Chondrocyte (in vitro differentiated cells): ENCODE measurements around the gene ARHGEF4. TPM values are rescaled to one million over a fixed set of nuclear protein-coding genes. Genes with fewer than 3 reads are reported as not detected.

Source experiments
- DNase-seq: peaks from one replicate; pipeline ENCODE4 v3.0.0; 2021; ENCODE audit warnings: mixed read lengths, low spot score
- H3K27ac Mint-ChIP-seq: one replicate; pipeline ENCODE4 v1.8.0; 2021; ENCODE audit warnings: mild to moderate bottlenecking, moderate library complexity, mixed read lengths; ENCODE audit not compliant: unreplicated experiment
- H3K27me3 Mint-ChIP-seq: 2 replicates; pipeline ENCODE4 v1.8.0; 2021; ENCODE audit warnings: low read depth, mixed read lengths
- H3K36me3 Mint-ChIP-seq: 2 replicates; pipeline ENCODE4 v1.8.0; 2021; ENCODE audit warnings: low read depth, mixed read lengths
- H3K4me1 Mint-ChIP-seq: 2 replicates; pipeline ENCODE4 v1.8.0; 2021; ENCODE audit warnings: low read depth, mild to moderate bottlenecking, mixed read lengths
- H3K4me3 Mint-ChIP-seq: one replicate; pipeline ENCODE4 v1.8.0; 2021; ENCODE audit warnings: mild to moderate bottlenecking, moderate library complexity, mixed read lengths; ENCODE audit not compliant: unreplicated experiment
- H3K9me3 Mint-ChIP-seq: 2 replicates; pipeline ENCODE4 v1.8.0; 2021; ENCODE audit warnings: low read depth, mixed read lengths
- total RNA-seq: library from RNA; stranded (reverse); gene quantifications from 3 replicates; pipeline ENCODE4 v1.2.1, GENCODE V29; 2021
- TF ChIP-seq, protein P1 (sequence below): fragments of 200-600 bp; sonication (generic); IDR thresholded peaks from 2 replicates; pipeline ENCODE4 v1.5.0; 2021; ENCODE audit warnings: antibody characterized with exemption, mild to moderate bottlenecking, moderate library complexity

ARHGEF4 gene
- total RNA-seq, 1 donor from 2014 or later = 12.3 TPM

DNA sequence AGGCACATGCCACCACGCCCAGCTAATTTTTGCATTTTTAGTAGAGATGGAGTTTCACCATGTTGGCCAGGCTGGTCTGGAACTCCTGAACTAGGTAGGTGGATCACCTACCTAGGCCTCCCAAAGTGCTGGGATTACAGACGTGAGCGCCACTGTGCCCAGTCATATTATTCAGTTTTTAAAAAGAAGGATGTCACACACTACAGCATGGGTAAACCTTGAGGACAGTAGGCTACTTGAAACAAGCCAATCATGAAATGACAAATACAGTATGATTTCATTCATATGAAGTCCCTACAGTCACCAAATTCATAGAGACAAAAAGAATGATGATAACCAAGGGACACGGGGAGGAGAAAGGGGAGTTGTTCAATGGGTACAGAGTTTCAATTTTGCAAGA lies 31.1 kb upstream of the ARHGEF4 start:
- Mint-ChIP-seq H3K27ac (no peak overlapping the region), H3K4me3 (no peak overlapping the region), H3K4me1 (no peaks in the 10 kb centered on the region), H3K27me3 (peaks cover 20% of the 10 kb centered on the region), H3K9me3 (peaks cover 8% of the 10 kb centered on the region), H3K36me3 (peaks cover 2% of the 10 kb centered on the region)
- DNase-seq = no peak
- TF ChIP-seq, protein P1, sequence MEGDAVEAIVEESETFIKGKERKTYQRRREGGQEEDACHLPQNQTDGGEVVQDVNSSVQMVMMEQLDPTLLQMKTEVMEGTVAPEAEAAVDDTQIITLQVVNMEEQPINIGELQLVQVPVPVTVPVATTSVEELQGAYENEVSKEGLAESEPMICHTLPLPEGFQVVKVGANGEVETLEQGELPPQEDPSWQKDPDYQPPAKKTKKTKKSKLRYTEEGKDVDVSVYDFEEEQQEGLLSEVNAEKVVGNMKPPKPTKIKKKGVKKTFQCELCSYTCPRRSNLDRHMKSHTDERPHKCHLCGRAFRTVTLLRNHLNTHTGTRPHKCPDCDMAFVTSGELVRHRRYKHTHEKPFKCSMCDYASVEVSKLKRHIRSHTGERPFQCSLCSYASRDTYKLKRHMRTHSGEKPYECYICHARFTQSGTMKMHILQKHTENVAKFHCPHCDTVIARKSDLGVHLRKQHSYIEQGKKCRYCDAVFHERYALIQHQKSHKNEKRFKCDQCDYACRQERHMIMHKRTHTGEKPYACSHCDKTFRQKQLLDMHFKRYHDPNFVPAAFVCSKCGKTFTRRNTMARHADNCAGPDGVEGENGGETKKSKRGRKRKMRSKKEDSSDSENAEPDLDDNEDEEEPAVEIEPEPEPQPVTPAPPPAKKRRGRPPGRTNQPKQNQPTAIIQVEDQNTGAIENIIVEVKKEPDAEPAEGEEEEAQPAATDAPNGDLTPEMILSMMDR = no peak

DNA sequence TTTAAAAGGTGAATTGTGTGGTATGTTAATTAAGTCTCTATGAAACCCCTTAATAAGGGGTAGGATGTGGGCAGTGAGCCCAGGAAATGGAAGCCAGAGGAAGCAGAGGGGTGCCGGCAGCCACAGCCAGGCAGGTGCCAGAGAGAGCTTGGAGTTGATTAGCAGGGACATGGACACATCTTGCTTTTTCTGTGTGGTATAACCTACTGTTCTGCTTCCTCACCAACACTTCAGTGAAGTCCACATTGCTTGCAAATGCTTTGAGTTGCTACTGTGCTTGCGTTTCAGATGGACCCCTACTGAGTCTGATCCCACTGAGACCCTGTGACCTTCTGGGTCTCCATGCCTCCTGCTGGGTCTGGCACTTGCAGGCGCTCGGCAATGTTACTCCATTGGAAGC lies 30.3 kb upstream of the ARHGEF4 start:
- H3K27me3 Mint-ChIP-seq = peaks cover 26% of the 10 kb centered on the region
- peaks cover 8% of the 10 kb centered on the region for H3K9me3 Mint-ChIP-seq
- no peak overlapping the region for H3K27ac Mint-ChIP-seq
- no peak overlapping the region for H3K4me3 Mint-ChIP-seq
- DNase-seq = no peak
- no peaks in the 10 kb centered on the region for H3K4me1 Mint-ChIP-seq
- TF ChIP-seq, protein P1 = no peak
- peaks cover 2% of the 10 kb centered on the region for H3K36me3 Mint-ChIP-seq

DNA sequence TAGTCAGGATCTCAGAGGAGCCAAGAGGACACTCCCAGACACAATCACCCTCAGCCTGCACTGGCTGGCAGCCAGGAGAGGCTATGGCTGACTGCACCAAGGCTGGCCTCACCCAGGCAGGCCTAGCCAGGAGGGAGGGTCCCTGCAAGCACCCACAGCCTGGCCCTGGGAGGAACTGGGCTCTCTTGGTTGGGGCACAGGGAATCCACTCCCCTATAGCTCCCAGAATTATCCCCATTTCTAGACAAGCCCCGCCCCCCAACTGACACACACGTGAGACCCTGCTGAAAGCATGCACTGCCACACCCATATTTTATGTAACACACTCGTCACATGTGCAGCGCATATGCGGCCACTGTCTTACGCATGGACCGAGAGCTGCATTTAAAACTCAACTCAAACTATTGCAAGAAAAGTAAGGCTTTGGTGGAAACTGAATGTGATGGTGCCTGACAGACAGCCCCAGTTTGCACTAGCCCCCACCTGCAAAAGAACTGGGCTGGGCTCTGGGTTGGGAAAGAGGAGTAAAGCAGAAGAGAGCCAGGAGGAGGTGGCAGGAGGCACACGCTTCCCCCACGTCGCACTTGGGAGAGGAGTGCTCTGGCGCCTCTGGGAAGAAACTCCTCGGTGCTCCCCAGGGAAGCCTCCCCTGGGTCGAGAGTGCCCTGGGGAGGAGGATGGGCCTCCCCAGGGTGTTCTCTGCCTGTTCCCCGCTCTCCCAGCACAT lies 28.9 kb upstream of the ARHGEF4 start:
- no peak overlapping the region for H3K27ac Mint-ChIP-seq
- H3K9me3 Mint-ChIP-seq = peaks cover 8% of the 10 kb centered on the region
- H3K4me3 Mint-ChIP-seq = no peak overlapping the region
- TF ChIP-seq, protein P1 = no peak
- H3K36me3 Mint-ChIP-seq = peaks cover 2% of the 10 kb centered on the region
- H3K4me1 Mint-ChIP-seq = no peaks in the 10 kb centered on the region
- peak; percentile 53 for DNase-seq
- H3K27me3 Mint-ChIP-seq = peaks cover 35% of the 10 kb centered on the region

DNA sequence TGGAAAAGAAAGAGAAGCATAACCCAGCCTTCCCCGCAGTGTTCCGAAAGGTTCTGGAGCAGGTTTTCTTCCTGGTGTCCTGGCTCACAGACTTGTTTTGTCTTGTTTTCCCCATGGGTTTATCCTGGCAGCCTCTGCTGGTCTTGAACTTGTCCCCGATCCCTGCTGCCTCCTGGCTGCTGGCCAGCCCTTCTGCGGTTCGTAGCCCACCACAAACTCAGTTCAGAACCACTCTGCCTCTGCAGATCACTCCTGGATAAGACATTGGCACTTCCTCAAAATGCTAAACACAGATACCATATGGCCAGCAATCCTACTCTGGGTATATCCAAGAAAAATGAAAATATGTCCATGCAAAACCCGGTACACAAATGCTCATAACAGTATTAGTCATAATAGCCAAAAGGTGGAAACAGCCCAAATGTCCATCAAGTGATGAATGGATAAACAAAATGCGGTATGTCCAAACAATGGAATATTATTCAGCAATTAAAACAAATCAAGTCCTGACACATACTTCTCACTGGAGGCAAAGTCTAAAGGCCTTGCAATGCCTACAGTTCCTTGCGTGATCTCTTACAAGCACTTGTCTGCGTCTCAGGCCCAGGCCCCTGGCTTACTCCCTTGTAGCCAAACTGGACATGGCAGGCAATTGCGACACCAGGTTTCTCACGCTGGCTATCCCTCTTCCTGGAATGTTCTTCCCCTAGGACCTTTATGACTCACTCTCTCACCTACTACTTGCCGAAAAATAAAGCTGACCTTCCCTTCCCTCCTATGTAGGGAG lies 28.0 kb upstream of the ARHGEF4 start:
- H3K27ac Mint-ChIP-seq = no peak overlapping the region
- peaks cover 35% of the 10 kb centered on the region for H3K27me3 Mint-ChIP-seq
- H3K36me3 Mint-ChIP-seq = peaks cover 2% of the 10 kb centered on the region
- peaks cover 8% of the 10 kb centered on the region for H3K9me3 Mint-ChIP-seq
- TF ChIP-seq, protein P1 = no peak
- no peak overlapping the region for H3K4me3 Mint-ChIP-seq
- no peaks in the 10 kb centered on the region for H3K4me1 Mint-ChIP-seq
- DNase-seq = peak; percentile 56

DNA sequence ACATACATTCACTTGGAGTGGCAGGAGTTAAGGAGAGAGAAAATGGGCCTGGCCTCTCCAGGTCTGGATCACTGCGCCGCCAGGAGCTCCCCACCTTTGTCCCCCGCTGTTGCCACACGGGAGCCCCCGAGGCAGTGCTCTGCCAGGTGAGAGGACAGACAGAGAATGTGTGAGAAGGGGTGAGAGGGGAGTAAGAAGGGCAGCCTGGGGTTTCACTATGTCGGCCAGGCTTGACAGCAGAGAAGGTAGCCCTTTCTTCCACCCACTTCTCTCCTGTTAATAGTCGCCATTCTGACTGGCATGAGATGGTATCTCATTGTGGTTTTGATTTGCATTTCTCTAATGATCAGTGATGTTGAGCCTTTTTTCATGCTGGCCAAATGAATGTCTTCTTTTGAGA lies 26.2 kb upstream of the ARHGEF4 start:
- TF ChIP-seq, protein P1 = no peak
- no peaks in the 10 kb centered on the region for H3K4me1 Mint-ChIP-seq
- H3K36me3 Mint-ChIP-seq = peaks cover 2% of the 10 kb centered on the region
- H3K27me3 Mint-ChIP-seq = peaks cover 32% of the 10 kb centered on the region
- no peak overlapping the region for H3K4me3 Mint-ChIP-seq
- DNase-seq = peak; percentile 35
- no peak overlapping the region for H3K27ac Mint-ChIP-seq
- peaks cover 8% of the 10 kb centered on the region for H3K9me3 Mint-ChIP-seq
